KBM-7 (cell line): ENCODE data around the gene DUSP6.
A peak's percentile ranks its signal among the peaks of the same experiment; 100 is the strongest.

Experiments used
- DNase-seq: peaks from one replicate; pipeline ENCODE4 v3.0.0-alpha.2; 2015
- in situ Hi-C: fragments of 300-500 bp; cut with MboI; formaldehyde crosslinking; loops from 2 replicates; pipeline ENCODE4 v1.14.3; 2020; ENCODE audit warnings: low sequenced_read_pairs, low pct_unique_long_range_greater_than_20kb, mixed read lengths

DUSP6 gene

DNA sequence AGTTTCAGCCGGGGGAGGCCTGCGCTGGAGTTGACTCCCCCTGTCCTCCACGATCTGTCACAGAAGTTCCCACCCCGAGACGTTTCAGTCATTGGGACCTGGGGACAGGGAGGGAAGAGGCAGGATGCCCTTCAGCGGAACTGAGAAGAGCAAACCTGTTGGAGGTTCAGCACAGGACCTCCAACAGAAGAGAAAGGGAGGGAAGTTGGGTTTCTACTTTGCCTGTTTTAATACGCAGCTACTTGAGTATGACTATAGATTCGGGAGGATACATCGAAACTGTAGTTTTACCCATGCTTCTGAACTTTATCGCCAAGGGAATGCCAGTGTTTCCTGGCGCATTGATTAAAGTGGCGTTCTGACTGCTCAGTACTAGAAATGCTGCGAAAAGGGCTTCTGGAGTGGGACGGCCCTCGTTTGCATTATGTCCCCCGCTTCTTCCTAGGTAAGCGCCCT lies 2.3 kb upstream of the DUSP6 start:
- DNase-seq: peak; percentile 75
- in situ Hi-C loops: loop anchor here (25.0 kb wide), 1 partner anchor 317 kb away; no protein-coding TSS in a partner anchor

DNA sequence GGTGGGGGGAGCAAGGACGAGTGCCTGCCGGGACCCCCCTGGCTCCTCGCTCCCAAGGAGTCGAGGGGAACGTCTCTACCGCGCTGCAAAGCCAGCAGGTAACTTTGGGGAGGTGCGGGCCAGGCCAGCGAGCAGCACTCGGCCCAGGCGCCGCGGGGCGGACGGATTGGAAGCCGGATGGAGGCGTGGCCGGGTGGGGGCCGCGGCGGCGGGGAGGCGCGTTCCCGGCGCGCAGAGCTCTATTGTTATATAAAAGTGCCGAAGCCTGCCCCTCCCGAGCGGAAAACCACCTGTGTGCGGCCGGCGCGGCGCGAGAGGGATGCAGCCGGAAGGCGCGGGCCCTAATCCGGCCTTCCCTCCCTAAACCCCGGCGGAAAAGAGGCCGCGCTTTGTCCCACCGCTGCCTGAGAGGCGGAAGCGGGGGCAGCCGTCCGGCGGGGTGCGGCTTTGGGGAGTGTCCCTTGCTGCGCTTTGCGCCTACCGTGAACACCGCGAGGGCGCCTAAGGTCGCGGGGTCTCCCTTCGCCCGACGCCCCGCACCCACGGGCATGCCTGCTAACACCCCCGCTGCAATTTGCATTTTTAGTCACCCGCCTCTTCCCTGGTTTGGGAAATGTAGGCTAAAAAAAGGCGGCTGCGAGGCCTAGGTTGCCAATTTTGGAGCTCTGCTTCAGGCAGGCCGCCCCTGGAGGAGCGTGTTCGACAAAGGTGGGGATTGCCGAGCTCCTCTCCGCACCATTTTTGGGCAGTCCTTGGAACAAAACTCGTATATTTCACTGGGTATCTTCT lies 1.7 kb upstream of the DUSP6 start:
- in situ Hi-C loops: loop anchor here (25.0 kb wide), 1 partner anchor 317 kb away; no protein-coding TSS in a partner anchor
- DNase-seq: peak; percentile 88

DNA sequence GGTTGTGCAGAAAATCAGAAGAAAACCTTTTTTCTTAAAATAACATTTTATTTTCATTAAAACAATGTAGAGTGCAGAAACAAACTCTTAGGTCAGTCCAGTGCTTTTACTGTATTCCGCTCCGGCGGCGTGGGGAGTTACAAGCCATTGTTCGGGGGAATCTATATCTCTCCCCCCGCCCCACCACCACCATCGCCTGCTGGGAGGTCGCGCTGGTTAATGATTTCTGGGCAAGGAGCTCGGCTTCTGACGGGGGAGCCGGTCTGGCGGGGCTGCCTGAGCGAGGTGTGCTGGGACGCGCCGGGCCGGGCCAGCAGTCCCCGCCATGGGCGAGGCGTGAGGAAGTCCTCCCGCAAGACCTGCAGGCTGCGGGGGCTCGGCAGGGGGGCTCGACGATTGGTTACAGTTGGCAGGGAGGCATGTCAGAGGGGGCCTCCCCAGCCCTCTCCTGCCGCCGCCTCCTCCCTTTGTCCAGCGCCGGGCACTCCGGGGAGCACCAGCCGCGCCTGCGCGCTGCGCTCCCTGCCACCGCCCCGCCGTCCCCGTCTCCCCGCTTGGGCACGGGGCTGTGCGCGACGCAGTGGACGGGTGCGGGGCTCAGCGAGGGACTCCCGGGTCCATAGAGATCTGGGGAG lies 1.0 kb upstream of the DUSP6 start:
- peak; percentile 57 for DNase-seq
- in situ Hi-C loops: loop anchor here (25.0 kb wide), 1 partner anchor 316 kb away; no protein-coding TSS in a partner anchor

DNA sequence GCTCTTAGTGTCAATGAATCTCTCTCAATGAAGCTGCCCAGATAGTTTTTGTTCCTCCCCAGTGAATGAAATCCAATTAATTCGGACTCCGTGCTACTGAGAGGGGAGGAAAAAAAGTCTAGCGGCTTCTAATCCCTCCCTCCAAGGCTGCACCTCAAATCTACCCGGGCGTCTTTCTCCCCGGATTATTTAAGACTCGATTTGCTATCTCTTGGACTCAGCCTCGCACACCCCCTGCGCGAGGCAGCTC lies 134 bp downstream of the DUSP6 start:
- DNase-seq: no peak
- in situ Hi-C loops: loop anchor here (25.0 kb wide), 1 partner anchor 315 kb away; no protein-coding TSS in a partner anchor

DNA sequence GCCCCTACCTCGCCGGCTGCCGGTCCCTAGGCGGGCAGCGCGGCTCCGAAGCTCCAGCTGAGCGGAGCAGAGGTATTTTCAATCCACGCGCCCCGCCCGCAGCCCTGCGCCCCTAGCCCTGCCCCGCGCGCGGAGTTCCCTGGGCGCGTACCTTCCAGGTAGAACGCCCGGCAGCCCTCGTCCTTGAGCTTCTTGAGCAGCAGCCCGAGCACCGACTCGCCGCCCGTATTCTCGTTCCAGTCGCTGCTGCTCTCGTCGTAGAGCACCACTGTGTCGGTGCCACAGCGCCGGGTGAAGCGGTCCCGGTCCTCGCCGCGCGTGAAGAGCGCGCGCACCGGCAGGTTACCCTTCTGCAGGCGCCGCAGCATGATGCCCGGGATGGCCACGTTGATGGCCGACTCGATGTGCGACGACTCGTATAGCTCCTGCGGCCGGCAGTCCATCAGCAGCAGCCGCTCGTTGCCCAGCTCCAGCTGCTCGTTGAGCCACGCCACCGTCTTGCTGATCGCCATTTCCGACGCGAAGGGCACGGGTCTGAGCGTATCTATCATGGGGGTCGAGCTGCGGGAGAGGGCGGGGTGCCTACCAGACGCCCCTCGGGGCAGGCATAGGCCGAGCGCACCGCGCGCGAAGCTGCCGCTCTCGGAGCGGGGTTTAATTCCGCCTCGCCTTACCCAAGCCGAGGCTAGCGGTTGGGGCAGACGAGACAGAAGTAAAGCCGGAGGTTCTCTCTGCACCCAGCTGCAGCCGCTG lies 636 bp downstream of the DUSP6 start:
- in situ Hi-C loops: loop anchor here (25.0 kb wide), 1 partner anchor 314 kb away; no protein-coding TSS in a partner anchor
- DNase-seq: peak; percentile 28

GRCh38 chr12:89350630-89351488 lies 1.4 kb downstream of the DUSP6 start:
- peak; percentile 35 for DNase-seq
- in situ Hi-C loops: loop anchor here (25.0 kb wide), 1 partner anchor 314 kb away; no protein-coding TSS in a partner anchor

GRCh38 chr12:89350260-89350629 lies 2.1 kb downstream of the DUSP6 start:
- in situ Hi-C loops: loop anchor here (25.0 kb wide), 1 partner anchor 313 kb away; no protein-coding TSS in a partner anchor
- DNase-seq: no peak

- peak; percentile 72 for DNase-seq
- in situ Hi-C loops: loop anchor here (25.0 kb wide), 1 partner anchor 313 kb away; no protein-coding TSS in a partner anchor
Observed at GRCh38 chr12:89349814-89350213, 2.5 kb downstream of the DUSP6 start.

GRCh38 chr12:89348894-89349699 lies 3.2 kb downstream of the DUSP6 start:
- in situ Hi-C loops: no loop called here
- no peak for DNase-seq

GRCh38 chr12:89347325-89347829 lies 4.9 kb downstream of the DUSP6 start:
- peak; percentile 49 for DNase-seq
- in situ Hi-C loops: no loop called here

- in situ Hi-C loops: no loop called here
- no peak for DNase-seq
Observed at GRCh38 chr12:89346741-89347324, 5.5 kb downstream of the DUSP6 start.

GRCh38 chr12:89345830-89346740 lies 6.2 kb downstream of the DUSP6 start:
- in situ Hi-C loops: no loop called here
- DNase-seq: peak; percentile 99

GRCh38 chr12:89345376-89345775 lies 6.9 kb downstream of the DUSP6 start:
- no peak for DNase-seq
- in situ Hi-C loops: no loop called here

DNA sequence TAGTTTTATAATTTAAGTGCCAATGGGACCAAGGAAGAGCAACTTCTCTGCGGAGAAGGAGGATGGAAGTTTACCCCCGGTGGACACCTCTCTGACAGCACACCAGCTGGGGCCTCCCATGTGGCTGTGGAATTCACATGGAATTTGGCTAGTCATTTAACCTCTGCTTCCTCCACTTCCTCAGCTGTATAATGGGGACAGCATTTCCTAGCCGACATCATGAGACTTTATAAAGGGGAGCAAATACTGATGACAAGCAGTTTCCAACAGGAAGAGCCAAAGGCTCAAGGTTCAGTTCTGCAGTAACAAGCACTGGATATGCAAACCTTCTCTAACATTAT lies 7.5 kb downstream of the DUSP6 start:
- DNase-seq: no peak
- in situ Hi-C loops: no loop called here

GRCh38 chr12:89344043-89344861 lies 8.0 kb downstream of the DUSP6 start:
- no peak for DNase-seq
- in situ Hi-C loops: no loop called here

DNA sequence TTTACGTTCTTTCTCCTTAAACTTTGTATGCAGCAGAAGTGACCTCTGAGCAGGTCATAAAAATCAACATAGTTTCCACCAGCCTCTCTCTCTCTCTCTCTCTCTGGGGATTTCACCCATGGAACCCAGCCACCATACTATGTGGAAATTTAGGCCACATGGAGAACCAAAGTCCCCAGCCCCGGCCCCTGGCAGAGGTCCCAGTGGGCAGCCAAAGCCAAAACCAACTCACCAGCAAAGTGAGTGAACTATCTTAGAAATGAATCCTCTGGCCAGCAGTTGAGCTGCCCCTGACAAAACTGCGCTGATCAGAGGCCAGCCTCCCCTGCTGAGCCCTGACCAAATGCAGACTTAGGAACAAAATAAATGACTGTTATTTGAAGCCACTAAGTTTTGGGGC lies 9.2 kb downstream of the DUSP6 start:
- no peak for DNase-seq
- in situ Hi-C loops: no loop called here
